GM12892 (cell line): ENCODE measurements around the gene SEPTIN11.

Experiments
- POLR2A ChIP-seq: IDR thresholded peaks from 2 replicates; pipeline ENCODE4 v1.6.1; 2011; ENCODE audit warnings: low read depth, low read length, control low read depth
- POLR2AphosphoS5 ChIP-seq: IDR thresholded peaks from 2 replicates; pipeline ENCODE4 v1.6.1; 2011; ENCODE audit warnings: low read depth, low read length, control low read depth
- TAF1 ChIP-seq: IDR thresholded peaks from 2 replicates; pipeline ENCODE4 v1.6.1; 2011; ENCODE audit warnings: low read depth, mild to moderate bottlenecking, control low read depth, low read length, borderline replicate concordance

GRCh38 chr4:76962406-76963130 is 13.0 kb downstream of the SEPTIN11 start:
- TF ChIP-seq POLR2A (no peak), POLR2AphosphoS5 (no peak), TAF1 (no peak)
